GM23248 (cell line): Measurements from ENCODE around the gene EPN3. TPM values are rescaled to one million over a fixed set of nuclear protein-coding genes. Genes with fewer than 3 reads are reported as not detected.

Experiments used
- DNase-seq: peaks from one replicate; pipeline ENCODE4 v3.0.0-alpha.2; 2015
- H2AFZ ChIP-seq: fragments of 200-600 bp; sonication (generic); 2 replicates; pipeline ENCODE4 v1.6.1; 2016; ENCODE audit warnings: antibody characterized with exemption
- H3F3A ChIP-seq: fragments of 200-600 bp; sonication (generic); 2 replicates; pipeline ENCODE4 v1.6.1; 2016; ENCODE audit warnings: mild to moderate bottlenecking, antibody characterized with exemption, mixed run types; ENCODE audit not compliant: insufficient read depth
- H3K27ac ChIP-seq: fragments of 200-600 bp; sonication (generic); 2 replicates; pipeline ENCODE4 v1.5.1; 2016; ENCODE audit warnings: mild to moderate bottlenecking
- H3K27me3 ChIP-seq: fragments of 200-600 bp; sonication (generic); replicated peaks from 2 replicates; pipeline ENCODE4 v1.6.1; 2016; ENCODE audit warnings: mild to moderate bottlenecking; ENCODE audit not compliant: insufficient read depth
- H3K36me3 ChIP-seq: fragments of 200-600 bp; sonication (generic); 2 replicates; pipeline ENCODE4 v1.6.1; 2016; ENCODE audit warnings: low read depth, mild to moderate bottlenecking
- H3K4me1 ChIP-seq: fragments of 200-600 bp; sonication (generic); 2 replicates; pipeline ENCODE4 v1.6.1; 2016; ENCODE audit warnings: mild to moderate bottlenecking; ENCODE audit not compliant: insufficient read depth
- H3K4me2 ChIP-seq: fragments of 200-600 bp; sonication (generic); one replicate; pipeline ENCODE4 v1.6.1; 2016; ENCODE audit warnings: mild to moderate bottlenecking; ENCODE audit not compliant: unreplicated experiment
- H3K4me3 ChIP-seq: fragments of 200-600 bp; sonication (generic); 2 replicates; pipeline ENCODE4 v1.5.1; 2016; ENCODE audit warnings: mild to moderate bottlenecking
- H3K79me2 ChIP-seq: fragments of 200-600 bp; sonication (generic); 2 replicates; pipeline ENCODE4 v1.6.1; 2016; ENCODE audit warnings: mild to moderate bottlenecking; ENCODE audit not compliant: insufficient read depth
- H3K9ac ChIP-seq: fragments of 200-600 bp; sonication (generic); 2 replicates; pipeline ENCODE4 v1.6.1; 2016; ENCODE audit warnings: mild to moderate bottlenecking
- H3K9me2 ChIP-seq: fragments of 200-600 bp; sonication (generic); 2 replicates; pipeline ENCODE4 v1.6.1; 2016; ENCODE audit warnings: mixed run types, mild to moderate bottlenecking, moderate library complexity; ENCODE audit not compliant: insufficient read depth
- H3K9me3 ChIP-seq: fragments of 200-600 bp; sonication (generic); one replicate; pipeline ENCODE4 v1.6.1; 2017; ENCODE audit warnings: low read depth
- H4K20me1 ChIP-seq: fragments of 200-600 bp; sonication (generic); 2 replicates; pipeline ENCODE4 v1.6.0; 2016; ENCODE audit not compliant: insufficient read depth
- EZH2 ChIP-seq: fragments of 200-600 bp; sonication (generic); IDR thresholded peaks from 2 replicates; pipeline ENCODE4 v1.6.1; 2018; ENCODE audit warnings: antibody characterized with exemption, mild to moderate bottlenecking; ENCODE audit not compliant: insufficient read depth, poor library complexity, severe bottlenecking
- EZH2phosphoT487 ChIP-seq: fragments of 200-600 bp; sonication (generic); IDR thresholded peaks from 2 replicates; pipeline ENCODE4 v1.6.1; 2018; ENCODE audit warnings: antibody characterized with exemption, moderate library complexity, mild to moderate bottlenecking, low read depth; ENCODE audit not compliant: insufficient read depth
- WGBS, 2 experiments: methylation state at CpG; one replicate each; pipeline ENCODE4 v1.1.6; 2015 to 2017; ENCODE audit warnings: low lambda C conversion rate in 2 of 2, low coverage in 1 of 2; ENCODE audit errors: missing lambda C conversion rate in 2 of 2; 5-methylcytosine and 5-hydroxymethylcytosine counted together
- in situ Hi-C: fragments of 300-500 bp; cut with MboI; formaldehyde crosslinking; loops from 2 replicates; pipeline ENCODE4 v1.15.0; 2020
- polyA plus RNA-seq: library from polyadenylated mRNA; unstranded; fragments of >200 nt; fragmentation: Nextera tagmentation; extraction: Ambion mirVana; gene quantifications from 2 replicates; pipeline ENCODE4 v1.2.1, GENCODE V29; 2016
- total RNA-seq: library from RNA; depleted of rRNA; stranded (reverse); fragments of >200 nt; shearing (Covaris generic); gene quantifications from 2 replicates; pipeline ENCODE4 v1.2.3, GENCODE V29; 2014

Gene EPN3
- total and polyA plus RNA-seq, 2 experiments from 2014 or later = not detected

DNA sequence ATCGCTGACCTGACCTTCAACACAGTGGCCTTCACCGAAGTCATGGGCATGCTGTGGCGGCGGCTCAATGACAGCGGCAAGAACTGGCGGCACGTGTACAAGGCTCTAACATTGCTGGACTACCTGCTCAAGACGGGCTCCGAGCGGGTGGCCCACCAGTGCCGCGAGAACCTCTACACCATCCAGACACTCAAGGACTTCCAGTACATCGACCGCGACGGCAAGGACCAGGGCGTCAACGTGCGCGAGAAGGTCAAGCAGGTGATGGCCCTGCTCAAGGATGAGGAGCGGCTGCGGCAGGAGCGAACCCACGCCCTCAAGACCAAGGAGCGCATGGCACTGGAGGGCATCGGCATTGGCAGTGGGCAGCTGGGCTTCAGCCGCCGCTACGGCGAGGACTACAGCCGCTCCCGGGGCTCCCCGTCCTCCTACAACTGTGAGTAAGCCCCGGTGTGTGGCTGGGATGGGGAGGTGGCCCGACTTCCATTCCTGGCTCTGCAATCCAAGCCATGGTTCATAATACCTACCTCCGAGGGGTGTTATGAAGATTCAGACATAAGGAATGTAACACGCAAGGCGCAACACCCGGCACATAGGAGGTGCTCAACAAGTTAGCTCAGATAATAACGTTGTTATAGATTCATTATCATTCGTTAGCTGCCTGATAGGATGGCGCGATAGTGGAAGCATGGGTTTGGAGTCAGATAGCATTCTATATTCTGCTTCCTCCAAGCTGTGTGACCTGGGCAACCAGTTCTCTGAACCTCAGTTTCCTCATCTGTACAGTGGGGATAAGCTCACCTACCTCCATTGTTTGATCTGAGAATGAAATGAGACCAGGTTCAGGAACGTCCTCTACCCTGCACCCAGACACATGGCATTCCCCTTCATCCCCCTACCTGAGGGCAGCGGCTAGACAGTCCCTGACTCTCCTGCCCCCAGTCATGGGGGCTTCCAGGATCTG is 4.4 kb downstream of the EPN3 start:
- Histone ChIP-seq H3K4me3 (no peak overlapping the region), H3K4me2 (no peak overlapping the region), H3K27me3 (peaks cover 10% of the 10 kb centered on the region; the same call in 1 of the 2 replicates), H3K9me3 (no peaks in the 10 kb centered on the region), H3K27ac (no peak overlapping the region), H3K79me2 (no peaks in the 10 kb centered on the region), H4K20me1 (no peaks in the 10 kb centered on the region), H2AFZ (no peak overlapping the region), H3K36me3 (no peaks in the 10 kb centered on the region), H3F3A (no peaks in the 10 kb centered on the region), H3K4me1 (peaks cover 8% of the 10 kb centered on the region), H3K9me2 (no peaks in the 10 kb centered on the region), H3K9ac (no peak overlapping the region)
- WGBS, 2 experiments = 92 to 96% methylated on average over 45 of the region's 45 CpGs
- DNase-seq = no peak
- in situ Hi-C loops = no loop called here
- TF ChIP-seq EZH2 (no peak), EZH2phosphoT487 (no peak)

DNA sequence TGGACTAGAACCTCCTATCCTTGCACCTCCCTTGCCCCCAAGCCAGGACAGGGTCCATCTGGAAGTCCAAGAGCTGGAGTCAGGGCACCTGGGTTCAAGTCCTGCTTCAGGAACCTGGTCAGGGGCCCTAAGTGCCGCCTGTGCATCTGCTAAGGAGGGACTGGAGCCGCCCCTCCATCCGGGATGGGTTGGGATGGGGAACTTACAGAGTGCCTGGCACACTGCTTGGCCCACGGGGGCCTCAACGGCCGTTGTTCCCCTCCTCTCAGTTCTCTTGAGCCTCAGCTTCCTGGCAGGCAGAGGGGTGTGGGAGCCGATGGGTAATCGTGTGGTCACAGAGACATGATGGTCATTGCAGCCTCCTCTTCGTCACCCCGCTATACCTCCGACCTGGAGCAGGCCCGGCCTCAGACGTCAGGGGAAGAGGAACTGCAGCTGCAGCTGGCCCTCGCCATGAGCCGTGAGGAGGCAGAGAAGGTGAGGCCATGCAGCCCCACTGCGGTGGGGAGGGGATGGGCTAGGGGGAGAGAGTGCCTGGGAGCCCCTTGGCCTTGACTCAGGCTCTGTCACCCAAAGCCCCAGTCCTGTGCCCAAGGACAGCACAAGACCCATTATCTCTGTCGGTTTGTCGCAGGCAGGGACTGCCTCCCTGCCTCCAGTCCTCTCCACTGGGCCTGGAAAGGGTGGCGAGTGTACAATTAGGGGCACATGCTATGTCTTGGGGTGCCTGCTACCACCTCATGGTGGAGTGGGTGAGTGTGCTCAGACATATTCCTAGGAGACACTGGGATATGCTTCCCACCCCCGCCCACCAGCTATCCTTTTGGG is 5.4 kb downstream of the EPN3 start:
- Histone ChIP-seq H3K9me3 (no peaks in the 10 kb centered on the region), H3K27me3 (peaks cover 3% of the 10 kb centered on the region; the same call in 1 of the 2 replicates), H3K36me3 (no peaks in the 10 kb centered on the region), H3K4me1 (peaks cover 15% of the 10 kb centered on the region), H3F3A (no peaks in the 10 kb centered on the region), H3K79me2 (no peaks in the 10 kb centered on the region), H3K4me2 (no peak overlapping the region), H3K27ac (no peak overlapping the region), H3K9ac (no peak overlapping the region), H4K20me1 (no peaks in the 10 kb centered on the region), H2AFZ (no peak overlapping the region), H3K4me3 (no peak overlapping the region), H3K9me2 (no peaks in the 10 kb centered on the region)
- in situ Hi-C loops = no loop called here
- WGBS, 2 experiments = 84% methylated on average over 20 of the region's 20 CpGs
- DNase-seq = no peak
- TF ChIP-seq EZH2phosphoT487 = no peak
- TF ChIP-seq EZH2 = no peak

DNA sequence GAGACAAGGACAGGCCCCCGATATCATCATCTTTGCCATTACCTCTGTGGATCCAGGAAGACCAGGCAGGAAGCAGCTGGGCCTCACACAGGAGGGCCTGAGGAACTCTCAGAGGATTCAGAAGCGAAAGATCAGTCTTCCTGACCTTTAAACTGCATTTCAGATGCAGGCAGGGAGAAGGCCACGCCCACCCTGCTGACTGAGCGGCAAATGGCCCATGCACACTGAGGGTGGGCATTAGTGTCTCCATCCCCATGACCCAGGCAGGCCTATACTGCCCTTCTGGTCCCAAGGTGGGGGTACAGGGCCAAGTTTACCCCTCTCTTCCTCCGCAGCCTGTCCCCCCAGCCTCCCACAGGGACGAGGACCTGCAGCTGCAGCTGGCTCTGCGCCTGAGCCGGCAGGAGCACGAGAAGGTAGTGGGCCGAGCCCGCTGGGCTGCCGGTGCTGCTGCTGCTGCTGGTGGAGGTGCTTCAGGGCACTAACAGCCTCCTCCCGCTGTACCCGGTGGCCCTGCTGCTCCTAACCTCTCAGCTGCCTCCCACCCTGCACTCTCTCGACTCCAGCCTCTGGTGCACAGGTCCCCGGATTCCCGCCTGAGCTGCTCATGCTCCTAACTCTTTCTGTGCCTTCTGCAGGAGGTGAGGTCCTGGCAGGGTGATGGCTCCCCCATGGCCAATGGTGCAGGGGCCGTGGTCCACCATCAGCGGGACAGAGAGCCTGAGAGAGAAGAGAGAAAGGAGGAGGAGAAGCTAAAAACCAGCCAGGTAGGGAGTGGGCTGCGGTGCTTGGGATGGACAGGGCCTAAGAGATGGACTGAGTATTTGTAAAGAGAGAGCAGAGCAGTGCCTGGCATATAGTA is 6.2 kb downstream of the EPN3 start:
- WGBS, 2 experiments = 77 to 80% methylated on average over 20 of the region's 20 CpGs
- Histone ChIP-seq H3K4me3 (no peak overlapping the region), H3K9ac (no peak overlapping the region), H4K20me1 (no peaks in the 10 kb centered on the region), H3F3A (no peaks in the 10 kb centered on the region), H3K27ac (no peak overlapping the region), H3K79me2 (no peaks in the 10 kb centered on the region), H3K36me3 (no peaks in the 10 kb centered on the region), H3K27me3 (no peaks in the 10 kb centered on the region; the same call in 1 of the 2 replicates), H3K9me2 (no peaks in the 10 kb centered on the region), H3K4me1 (peaks cover 13% of the 10 kb centered on the region), H3K4me2 (no peak overlapping the region), H3K9me3 (no peaks in the 10 kb centered on the region), H2AFZ (no peak overlapping the region)
- no peak for DNase-seq
- in situ Hi-C loops = no loop called here
- no peak for TF ChIP-seq EZH2
- TF ChIP-seq EZH2phosphoT487 = no peak
